HCEC 1CT (cell line): ENCODE data around the gene TRAPPC2.

ENCODE experiments used
- DNase-seq: peaks from one replicate; pipeline ENCODE4 v3.0.0-alpha.2; 2017

The TRAPPC2 gene

DNA sequence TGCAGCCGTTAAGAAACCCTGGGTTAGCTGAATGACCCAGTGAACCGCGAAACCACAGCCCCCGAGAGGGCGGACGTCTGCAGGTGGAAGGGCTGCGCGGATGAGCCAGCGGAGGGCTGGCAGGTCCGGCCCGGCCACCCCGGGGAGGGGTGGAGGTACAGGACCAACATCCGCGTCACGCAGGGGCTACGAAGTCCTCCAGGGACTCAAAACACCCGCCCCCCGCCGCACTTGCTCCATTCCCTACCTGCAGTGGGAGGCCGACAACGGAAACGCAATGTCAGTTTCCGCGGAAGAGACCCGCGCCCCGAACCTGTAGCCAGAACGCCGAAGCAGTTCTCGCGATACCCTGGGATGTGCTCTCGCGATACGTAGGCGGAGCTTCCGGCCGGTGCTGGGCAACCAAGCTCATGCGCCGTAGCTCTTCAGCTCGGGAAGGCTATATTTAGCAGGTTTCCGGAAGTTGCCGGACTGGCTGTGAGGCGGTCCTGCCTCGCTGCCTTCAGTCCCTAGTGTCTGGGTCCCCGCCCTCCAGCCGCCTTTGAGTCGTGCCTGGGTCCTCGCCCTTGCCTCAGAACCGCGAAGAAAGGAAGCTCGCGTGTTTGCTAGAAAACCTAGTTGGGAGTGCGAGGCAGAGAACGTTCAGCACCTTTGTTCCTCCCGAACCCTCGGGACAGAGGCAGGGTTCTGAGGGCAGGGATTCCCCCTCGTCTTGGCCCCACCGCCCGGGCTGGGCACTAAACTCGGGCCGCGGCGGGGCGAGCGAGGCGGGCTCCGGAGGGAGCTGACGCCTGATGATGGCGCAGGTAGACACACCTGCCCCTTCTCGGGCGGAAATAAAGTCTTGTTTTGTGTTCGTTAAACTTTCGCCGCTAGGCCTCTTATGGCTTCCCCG, at the start of gene TRAPPC2, which contains the start of gene OFD1:
TRAPPC2 (minus strand) TSS at position 343 of the 895 bp plus-strand sequence. CDS start 14,657 bp downstream, outside the sequence.
OFD1 (plus strand) TSS at position 471 of the 895 bp plus-strand sequence; CDS start at position 795, 324 bp downstream.
- DNase-seq: peak; percentile 91

DNA sequence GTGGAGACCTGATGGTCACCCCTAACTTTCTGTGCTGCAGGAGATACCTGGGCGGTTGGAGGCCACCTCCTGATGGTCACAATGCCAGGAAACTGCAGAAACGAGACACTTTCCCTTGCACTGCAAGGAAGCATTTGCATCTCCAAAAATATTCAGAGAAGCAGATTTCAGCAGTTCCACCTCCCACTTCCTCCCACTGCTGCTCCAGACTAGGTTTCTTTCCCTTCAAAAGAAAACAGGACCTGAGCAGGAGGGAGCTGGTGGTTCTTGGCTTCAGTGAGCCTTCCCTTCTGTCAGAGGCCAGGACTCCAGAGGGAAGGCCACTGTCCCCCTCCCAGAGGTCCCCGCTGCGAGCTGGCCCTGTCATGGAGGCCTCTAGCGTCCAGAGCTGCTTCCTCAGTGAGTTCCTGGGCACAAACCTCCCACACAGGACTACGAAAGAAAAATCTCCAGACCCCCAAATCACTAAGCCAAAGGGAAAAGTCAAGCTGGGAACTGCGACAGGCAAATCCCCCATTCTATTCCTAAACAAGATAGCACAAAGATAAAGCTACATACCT, 46.5 kb upstream of the TRAPPC2 start:
- DNase-seq: no peak

DNA sequence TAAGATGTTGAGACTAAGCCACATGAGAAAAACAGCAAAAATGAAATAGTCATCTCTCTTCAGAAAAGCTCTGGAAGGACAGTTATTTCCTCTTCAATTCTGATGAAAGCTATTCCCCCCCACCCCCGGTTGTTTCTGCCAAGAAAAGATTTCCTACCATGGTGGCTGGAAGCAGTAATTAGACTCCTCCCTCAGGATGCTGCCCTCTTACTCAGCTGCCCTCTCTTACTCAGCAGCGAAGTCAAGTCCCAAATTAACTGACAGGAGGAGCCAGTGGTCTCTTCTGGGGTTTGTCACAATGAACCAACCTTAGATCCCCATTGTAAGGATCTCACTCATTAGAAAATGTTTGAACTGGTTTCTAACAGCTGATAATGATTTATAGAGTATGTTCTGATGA, 44.5 kb upstream of the TRAPPC2 start:
- DNase-seq: peak; percentile 52

DNA sequence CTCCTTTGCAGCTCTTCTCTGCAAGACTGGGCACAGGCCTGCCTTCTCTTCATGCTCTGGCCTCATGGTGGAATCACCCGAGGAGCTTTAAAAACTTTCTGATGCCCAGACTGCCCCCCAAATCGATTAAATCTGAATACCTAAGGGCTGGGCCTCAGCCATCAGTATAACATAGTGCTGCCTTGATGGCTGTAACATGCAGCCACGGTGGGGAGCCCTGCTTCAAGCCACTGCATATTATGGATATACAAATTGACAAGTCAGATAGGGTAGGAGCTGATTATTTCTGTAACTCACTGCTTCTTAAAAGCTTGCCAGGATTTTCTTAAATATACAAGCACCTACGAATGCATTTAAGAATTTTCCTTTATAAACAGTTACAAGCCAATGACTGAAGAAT, 42.0 kb upstream of the TRAPPC2 start:
- DNase-seq: no peak

DNA sequence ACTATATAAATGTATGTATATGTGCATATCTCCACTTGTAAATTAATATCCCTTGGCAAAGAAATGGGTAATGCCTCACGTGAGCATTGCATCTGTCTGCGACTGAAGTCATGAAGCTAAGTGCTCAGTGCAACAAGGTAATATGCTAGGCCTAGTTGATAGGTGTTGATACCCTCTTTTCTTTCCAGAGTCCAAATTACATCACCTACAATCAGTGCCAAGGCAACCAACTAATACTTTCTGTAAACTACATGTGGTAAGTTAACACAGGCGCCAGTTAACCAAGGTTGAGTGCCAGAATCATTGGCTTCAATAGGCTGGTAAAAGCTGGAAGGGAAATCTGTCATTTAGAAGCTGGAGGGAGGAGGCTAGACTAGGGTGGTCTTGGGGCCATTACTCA, 41.4 kb upstream of the TRAPPC2 start:
- DNase-seq: no peak

DNA sequence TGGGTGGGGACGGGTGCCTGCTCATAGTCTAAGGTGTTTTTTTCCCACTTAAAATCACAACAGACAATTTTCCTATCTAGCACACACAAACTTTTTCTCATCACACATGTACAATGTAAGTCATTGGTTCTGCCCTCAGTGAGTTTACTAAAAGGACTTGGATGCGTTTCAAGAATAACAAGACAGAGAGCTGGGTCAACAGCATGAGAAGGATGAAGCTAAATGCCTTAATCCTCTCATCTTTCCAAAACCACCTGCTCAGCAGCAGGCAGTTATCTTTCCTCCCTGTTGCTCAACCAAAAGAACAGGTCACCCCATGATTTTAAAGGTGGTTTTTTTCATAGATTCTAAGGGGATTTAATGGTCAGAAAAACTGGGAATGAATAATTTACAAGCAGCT, 40.3 kb upstream of the TRAPPC2 start:
- DNase-seq: no peak

DNA sequence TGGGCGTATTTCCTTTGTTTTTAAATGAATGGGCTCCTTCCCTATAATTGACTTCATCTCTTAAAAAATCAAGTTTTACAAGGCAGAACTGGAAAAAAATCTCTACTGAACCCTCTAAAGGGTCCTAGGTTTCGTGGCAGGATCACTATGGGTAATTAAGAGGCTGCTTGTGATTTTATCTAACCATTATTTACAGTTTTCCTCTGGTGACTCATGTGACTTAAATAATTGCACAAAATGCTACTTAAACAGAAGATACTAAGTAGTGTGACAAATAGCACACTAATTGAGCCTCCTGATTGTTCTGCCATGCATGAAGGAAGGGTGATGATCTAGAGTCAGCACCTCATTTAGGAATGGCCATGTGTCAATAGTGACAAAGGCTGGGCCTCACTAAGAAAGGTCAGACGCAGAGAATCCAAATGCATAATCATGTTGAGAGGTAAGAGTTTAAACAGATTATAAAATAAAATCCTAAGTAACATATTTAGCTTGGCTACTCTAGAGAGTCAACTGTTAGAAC, 35.7 kb upstream of the TRAPPC2 start:
- no peak for DNase-seq

DNA sequence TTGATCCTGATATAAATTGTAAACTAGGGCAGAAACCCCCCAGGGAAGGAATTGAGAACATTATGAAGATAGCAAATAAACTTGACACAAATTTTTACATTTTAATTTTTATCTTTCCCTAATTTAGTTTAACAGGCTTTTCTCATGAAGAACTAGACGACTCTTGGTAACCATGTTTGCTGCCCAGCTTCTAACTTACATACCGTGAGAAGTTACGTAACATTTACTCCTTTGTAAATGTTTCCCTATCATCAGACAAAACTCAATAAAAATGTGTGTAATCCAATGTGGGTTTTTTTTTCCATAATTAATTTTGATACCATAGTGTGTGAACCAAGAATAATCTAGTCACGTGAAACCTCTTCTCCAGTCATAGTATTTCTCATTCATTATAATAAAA, 34.5 kb upstream of the TRAPPC2 start:
- no peak for DNase-seq

DNA sequence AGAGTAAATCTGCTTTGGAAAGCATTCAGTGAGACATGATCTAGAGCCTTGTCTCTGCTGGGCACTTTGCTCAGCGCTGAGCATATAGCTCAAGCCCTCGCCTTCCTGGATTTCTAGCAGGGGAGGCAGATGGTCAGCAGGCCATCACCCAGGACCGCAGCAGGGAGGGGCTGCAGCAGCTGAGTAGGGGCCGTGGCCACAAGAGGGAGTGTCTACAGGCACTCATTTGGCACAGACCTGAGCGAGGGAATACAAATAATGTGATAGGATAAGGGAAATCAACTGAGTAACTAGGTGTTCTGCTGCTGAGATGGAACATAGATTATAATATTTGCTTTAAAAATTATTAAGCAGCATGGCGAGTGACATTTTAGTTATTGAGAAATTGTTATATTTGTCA, 30.3 kb upstream of the TRAPPC2 start:
- no peak for DNase-seq

DNA sequence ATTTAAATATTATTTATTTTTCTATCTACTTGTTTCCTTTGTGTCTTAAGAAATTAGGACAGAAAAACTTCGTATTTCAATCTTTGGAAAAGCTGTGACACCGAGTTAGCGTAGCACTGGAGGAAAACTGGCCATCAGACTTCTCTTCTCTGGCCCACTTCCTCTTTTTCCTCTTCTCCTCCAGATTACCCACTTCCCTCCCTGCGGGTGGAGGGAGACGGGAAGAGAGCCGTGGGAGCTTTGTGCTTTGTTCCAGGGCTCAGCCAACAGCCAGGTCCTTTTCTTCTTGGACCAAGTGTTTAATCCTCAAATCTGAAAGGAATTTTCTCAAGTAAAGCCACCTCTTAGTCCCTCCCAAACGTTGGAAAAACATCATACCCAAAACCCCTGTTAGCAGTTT, 29.9 kb upstream of the TRAPPC2 start:
- DNase-seq: no peak

DNA sequence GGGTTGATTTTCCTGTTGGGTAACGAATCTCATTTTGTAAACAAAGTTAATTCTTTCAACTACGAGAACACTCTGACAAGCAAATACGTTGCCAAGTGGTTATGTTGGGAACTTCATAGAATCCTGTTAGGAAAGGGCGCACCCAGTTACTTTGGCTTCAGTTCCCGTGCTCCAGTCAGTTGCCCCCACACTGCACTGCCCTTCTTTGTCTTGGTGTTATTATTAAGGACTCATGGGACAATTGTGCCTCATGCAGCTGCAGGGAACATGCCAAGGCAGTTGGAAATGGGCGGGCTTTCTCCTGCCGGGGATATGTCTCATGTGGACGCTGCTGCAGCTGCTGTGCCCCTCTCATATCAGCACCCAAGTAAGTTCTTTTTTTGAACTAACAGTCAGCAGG, 29.1 kb upstream of the TRAPPC2 start:
- no peak for DNase-seq

DNA sequence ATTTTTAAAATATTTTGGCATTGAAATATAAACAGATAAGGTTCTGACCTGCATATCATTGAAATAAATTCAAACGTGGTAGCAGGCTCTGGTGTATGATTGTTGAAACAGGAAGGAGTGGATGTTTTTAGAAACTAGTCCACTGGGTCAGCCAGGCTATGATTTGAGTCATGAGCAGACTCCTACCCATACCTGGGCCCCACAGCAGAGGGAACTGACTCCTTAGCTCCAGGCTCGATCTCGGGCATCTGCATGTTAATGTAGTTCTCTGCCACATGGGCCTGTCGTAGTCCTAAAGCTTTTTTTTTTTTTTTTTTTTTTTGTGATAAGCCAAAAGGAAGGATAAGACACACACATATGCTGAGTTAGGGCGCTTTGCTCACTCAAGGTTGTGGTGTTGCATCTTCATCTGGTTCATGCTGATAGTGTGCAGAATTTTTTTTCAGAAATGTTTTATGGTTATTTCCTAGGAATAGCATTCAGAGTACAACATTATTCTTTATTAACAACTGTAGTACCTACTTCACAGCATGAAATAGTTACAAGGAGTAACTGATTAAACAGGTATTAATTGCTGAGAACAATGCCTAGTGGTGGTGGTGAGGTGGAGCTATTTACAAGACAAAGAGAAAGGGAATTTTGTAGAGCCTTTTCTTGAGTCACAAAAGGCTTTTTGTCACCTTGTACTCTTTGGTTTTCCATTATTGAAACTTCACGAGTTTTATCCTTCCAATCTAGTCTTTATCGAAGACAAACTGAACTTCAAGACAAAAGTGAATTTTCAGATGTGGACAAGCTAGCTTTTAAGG, 27.4 kb upstream of the TRAPPC2 start:
- no peak for DNase-seq

DNA sequence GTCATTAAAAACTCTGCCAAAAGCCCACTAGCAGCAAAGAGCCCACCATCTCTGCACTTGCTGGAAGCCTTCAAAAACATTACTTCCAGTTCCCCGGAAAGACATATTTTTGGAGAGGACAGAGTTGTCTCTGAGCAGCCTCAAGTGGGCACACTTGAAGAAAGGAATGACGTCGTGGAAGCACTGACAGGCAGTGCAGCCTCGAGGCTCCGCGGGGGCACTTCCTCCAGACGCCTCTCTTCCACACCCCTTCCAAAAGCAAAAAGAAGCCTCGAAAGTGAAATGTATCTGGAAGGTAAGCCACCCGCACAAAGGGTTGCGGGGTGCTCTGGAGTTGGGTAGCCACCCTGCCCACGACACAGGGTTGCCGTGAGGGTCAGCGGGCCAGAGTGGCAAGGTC, 26.0 kb upstream of the TRAPPC2 start:
- DNase-seq: no peak

DNA sequence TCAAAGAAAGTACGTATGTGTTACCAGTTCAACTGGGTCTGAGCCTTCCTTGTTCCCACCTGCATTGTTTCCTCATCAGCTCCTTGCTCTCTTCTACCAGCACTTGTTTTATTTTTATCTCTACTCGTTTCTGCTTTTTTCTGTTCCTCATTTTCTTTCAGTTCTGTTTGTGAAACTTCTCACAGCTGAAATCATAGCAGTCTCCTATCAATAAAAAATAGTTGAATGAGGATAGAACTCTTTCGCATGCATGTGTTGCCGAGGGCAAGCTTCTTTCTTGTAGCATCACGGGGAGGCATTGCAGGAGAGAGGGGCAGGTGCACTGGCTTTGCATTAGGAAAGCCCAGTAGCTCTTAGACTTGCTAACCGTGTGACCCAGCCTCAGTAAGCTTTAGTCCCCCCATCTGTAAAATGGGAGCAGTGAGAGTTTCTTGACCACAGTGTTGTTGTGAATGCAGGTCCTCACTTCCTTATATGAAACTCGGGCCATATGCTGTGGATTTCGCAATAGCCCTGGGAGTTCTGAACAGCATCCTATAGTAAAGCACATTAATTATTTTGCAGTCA, 24.8 kb upstream of the TRAPPC2 start:
- no peak for DNase-seq

DNA sequence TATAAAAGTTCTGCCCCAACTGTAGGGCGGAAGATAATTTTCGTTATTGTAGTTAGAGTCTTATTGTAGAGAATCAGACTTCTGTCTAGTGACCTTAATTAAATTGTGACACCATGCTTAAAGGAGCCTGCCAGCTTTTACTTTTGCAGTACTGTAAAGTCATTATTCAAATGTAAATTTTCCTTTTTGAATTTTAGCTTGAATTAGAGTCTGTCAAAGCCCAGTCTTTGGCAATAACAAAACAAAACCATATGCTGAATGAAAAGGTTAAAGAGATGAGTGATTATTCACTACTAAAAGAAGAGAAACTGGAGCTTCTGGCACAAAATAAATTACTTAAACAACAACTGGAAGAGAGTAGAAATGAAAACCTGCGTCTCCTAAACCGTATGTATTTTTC, 22.0 kb upstream of the TRAPPC2 start:
- DNase-seq: no peak

DNA sequence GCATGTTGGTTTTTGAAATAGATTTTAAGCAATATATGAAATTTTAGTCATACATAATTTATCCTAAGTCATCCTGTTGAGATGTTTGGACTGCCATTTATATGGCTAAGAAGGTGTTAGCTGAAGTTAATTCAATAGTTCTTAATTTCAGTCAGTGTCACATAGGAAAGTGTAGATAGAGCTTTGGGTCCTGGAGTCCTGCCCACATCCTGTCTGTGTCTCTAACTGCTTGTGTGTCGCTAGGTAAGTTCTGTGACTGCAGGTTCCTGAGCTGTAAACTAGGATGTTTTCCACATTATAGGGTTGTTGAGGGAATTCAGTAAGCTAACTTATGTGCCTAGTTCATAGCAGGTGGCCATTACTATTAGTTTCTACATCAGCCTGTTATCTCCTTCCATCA, 20.8 kb upstream of the TRAPPC2 start:
- DNase-seq: no peak

DNA sequence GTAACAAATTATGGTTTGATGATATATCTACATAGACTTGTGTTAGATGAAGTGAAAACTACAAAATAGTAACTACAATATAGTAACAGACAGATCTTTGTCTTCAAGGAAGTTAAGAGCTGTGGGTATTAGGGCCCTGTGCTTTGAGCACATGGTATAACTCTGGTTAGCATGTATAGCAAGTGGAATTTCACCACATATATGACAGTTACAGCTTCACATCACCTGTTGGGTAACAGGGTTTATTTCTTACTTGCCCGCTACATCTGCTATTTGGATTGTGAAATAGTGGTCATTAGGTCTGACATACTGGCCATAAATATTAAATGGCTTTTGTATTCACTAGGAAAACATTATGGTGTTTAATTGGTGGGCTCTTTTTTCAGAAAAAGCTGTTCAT, 20.3 kb upstream of the TRAPPC2 start:
- DNase-seq: no peak

DNA sequence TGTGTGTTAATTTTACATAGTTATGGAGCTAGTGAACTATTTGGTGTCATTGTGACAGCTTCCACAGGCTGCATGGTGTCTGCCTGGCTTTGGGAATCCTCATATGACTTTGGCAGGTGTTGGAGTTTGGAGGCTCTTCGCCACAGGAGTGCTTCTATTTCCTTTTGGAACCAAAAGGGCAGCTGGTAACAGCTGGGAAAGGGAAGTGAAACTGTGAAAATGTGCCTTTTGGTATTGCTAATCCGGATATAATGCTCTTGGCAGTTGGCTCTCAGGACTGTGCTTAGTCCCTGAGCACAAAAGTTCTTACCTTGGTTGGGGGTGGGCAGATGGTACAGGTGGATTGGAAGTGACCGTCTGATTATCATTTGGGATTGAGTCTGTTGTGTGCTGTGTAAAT, 18.2 kb upstream of the TRAPPC2 start:
- no peak for DNase-seq

DNA sequence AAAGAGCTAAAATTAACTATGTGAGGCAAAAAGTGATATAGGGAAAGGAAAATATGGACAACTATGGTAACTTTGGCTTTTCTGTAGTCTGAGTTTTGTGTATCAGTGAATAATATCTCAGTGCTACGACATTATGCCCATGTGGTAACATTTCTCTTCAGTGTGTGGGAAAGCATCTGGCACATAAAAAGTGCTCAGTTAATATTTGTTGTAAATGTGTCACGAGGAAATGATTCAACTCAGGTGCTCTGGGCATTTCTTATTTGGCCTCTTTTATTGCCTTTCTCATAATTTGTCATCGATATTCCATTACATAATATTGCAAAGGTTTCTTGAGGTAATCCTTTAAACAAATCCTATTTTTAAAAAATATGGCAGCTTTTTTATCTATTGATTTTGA, 17.7 kb upstream of the TRAPPC2 start:
- DNase-seq: no peak

DNA sequence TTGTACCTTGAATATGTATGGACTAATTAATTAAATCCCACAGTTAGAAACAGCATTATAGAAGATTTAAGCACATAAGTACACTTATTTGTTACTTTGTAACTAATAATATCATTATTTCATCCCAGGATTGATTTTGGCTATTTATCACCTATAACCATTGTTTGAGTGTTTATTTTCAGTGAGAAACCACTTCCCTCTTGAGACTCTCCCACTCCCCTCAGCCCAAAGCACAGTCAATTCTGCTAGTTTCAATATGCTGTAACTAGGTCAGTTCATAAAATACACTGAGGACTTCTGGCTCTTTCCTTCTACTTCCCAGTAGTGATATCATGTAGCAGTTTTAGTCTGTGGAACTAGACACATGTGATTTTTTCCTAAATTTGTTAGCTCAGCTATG, 16.4 kb upstream of the TRAPPC2 start:
- DNase-seq: no peak

DNA sequence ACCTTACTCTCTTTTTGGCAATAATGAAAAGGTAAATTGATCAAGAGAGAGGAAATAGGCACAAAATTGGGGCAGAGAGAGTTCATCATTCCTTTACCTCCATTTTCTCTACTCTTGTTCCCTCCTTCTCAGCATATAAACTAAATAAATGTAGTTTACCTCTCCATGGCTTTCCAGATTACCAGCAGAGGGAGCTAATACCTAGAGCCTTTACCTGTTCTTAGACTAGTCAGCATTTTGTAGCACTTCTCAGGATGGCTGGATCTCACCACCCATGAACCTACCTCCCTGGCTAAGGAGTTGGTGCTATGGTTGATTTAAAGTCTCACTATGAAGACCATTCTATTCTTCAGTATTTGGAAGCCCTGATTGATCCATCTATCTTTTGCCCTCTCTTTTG, 15.8 kb upstream of the TRAPPC2 start:
- peak; percentile 24 for DNase-seq

DNA sequence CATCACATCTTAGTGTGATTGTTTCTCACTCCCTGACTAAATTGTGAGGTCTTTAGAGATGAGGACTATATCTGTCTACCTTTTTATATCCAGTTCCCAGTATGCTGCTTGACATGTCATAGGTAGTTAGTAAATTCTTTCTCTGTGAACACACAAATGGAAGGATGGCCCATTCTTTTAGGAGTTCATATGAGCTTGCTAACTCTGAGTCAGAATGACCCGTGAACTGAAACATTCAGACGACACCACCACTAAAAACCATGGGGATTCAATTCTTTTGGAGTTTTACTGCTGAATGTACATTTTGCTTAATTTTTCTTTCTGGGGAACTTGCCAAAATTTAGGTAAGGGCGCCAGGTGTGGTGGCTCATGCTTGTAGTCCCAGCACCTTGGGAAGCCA, 14.1 kb upstream of the TRAPPC2 start:
- no peak for DNase-seq

DNA sequence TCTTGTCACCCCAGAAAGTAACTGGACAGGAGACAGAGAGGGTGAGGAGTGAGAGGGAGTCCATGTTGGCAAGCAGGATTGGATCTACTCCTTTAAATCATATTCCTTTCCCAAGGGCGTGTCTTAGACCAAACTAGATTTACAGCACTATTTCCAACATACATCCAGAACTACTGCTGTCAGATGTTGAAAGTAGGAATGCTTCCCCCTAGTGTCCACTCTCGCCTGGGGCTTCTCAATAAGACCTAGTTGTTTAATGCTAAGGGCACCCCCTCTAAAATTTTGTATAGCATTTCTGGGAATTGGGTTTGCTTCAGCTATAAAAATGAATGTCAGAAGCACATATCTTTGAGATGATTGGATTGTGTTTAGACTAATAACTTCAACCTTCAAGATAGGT, 13.4 kb upstream of the TRAPPC2 start:
- peak; percentile 57 for DNase-seq
